ENCODE results near the gene TEAD4.

Gene TEAD4

DNA sequence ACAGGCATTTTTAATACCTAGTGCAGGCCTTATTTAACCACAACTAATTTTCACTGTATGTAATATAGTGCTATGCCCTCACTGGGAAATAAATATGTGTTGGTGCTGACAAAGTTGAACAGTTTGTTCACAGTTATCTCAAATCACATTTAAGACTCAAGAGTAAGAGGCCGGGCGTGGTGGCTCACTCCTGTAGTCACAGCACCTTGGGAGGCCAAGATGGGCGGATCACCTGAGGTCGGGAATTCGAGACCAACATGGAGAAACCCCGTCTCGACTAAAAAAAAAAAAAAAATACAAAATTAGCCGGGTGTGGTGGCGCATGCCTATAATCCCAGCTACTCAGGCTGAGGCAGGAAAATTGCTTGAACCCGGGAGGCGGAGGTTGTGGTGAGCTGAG, 22.9 kb upstream of the TEAD4 start:
- no peak overlapping the region for H3K9ac ChIP-seq (ENCODE audit: low read length)
- TF ChIP-seq, protein P1, sequence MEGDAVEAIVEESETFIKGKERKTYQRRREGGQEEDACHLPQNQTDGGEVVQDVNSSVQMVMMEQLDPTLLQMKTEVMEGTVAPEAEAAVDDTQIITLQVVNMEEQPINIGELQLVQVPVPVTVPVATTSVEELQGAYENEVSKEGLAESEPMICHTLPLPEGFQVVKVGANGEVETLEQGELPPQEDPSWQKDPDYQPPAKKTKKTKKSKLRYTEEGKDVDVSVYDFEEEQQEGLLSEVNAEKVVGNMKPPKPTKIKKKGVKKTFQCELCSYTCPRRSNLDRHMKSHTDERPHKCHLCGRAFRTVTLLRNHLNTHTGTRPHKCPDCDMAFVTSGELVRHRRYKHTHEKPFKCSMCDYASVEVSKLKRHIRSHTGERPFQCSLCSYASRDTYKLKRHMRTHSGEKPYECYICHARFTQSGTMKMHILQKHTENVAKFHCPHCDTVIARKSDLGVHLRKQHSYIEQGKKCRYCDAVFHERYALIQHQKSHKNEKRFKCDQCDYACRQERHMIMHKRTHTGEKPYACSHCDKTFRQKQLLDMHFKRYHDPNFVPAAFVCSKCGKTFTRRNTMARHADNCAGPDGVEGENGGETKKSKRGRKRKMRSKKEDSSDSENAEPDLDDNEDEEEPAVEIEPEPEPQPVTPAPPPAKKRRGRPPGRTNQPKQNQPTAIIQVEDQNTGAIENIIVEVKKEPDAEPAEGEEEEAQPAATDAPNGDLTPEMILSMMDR (IDR thresholded peaks at IDR 0.05; ENCODE audit: insufficient read depth, low read length, poor library complexity, severe bottlenecking): no peak
- no peak for TF ChIP-seq EZH2phosphoT487 (conservative IDR thresholded peaks at IDR 0.05; ENCODE audit: low read length)
- H3K27ac ChIP-seq (ENCODE audit: low read depth, low read length): no peak overlapping the region
- H3K36me3 ChIP-seq (ENCODE audit: low read length): no peaks in the 10 kb centered on the region
- H3K4me3 ChIP-seq (ENCODE audit: insufficient read depth, low read length, poor library complexity, severe bottlenecking): no peak overlapping the region
- H3K4me2 ChIP-seq (ENCODE audit: low read depth, low read length, poor library complexity, severe bottlenecking): no peak overlapping the region
- H3K79me2 ChIP-seq (ENCODE audit: insufficient read depth, low read length): no peaks in the 10 kb centered on the region
- H2AFZ ChIP-seq (ENCODE audit: low read depth, low read length, severe bottlenecking): no peak overlapping the region
- H3F3A ChIP-seq (ENCODE audit: insufficient read depth): no peaks in the 10 kb centered on the region
- no peaks in the 10 kb centered on the region for H4K20me1 ChIP-seq (ENCODE audit: low read depth, low read length)
- no peaks in the 10 kb centered on the region for H3K27me3 ChIP-seq (ENCODE audit: low read length)
- no peaks in the 10 kb centered on the region for H3K9me3 ChIP-seq (ENCODE audit: insufficient read depth, low read length)
- H3K9me2 ChIP-seq (replicated peaks; ENCODE audit: insufficient read depth, low read length): no peaks in the 10 kb centered on the region

DNA sequence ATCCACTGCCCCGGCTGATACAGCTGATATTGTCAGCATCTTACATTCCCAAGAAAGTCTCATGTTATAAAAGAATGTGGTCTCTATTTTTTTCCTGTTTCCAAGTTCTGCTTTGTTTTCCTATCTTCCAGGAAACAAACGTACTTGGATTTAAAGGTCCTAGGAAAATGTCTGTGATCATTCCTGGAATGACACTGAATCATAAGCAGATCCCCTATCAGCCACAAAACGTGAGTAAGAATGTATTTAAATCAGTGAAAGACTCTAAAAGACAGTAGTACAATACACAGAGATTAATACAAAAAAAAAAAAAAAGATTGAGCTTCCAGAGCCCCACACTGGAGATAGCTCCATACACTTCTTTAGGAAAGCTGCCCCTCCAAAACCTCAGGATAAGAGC, 21.7 kb upstream of the TEAD4 start:
- H3K79me2 ChIP-seq (ENCODE audit: insufficient read depth, low read length): no peaks in the 10 kb centered on the region
- no peak overlapping the region for H3K4me2 ChIP-seq (ENCODE audit: low read depth, low read length, poor library complexity, severe bottlenecking)
- H3K9me3 ChIP-seq (ENCODE audit: insufficient read depth, low read length): no peaks in the 10 kb centered on the region
- no peak overlapping the region for H3K9ac ChIP-seq (ENCODE audit: low read length)
- TF ChIP-seq EZH2phosphoT487 (conservative IDR thresholded peaks at IDR 0.05; ENCODE audit: low read length): no peak
- TF ChIP-seq, protein P1 (IDR thresholded peaks at IDR 0.05; ENCODE audit: insufficient read depth, low read length, poor library complexity, severe bottlenecking): no peak
- no peaks in the 10 kb centered on the region for H3K27me3 ChIP-seq (ENCODE audit: low read length)
- no peaks in the 10 kb centered on the region for H3F3A ChIP-seq (ENCODE audit: insufficient read depth)
- H3K36me3 ChIP-seq (ENCODE audit: low read length): no peaks in the 10 kb centered on the region
- H3K9me2 ChIP-seq (replicated peaks; ENCODE audit: insufficient read depth, low read length): no peaks in the 10 kb centered on the region
- no peak overlapping the region for H3K4me3 ChIP-seq (ENCODE audit: insufficient read depth, low read length, poor library complexity, severe bottlenecking)
- no peaks in the 10 kb centered on the region for H4K20me1 ChIP-seq (ENCODE audit: low read depth, low read length)
- H3K27ac ChIP-seq (ENCODE audit: low read depth, low read length): no peak overlapping the region
- no peak overlapping the region for H2AFZ ChIP-seq (ENCODE audit: low read depth, low read length, severe bottlenecking)

DNA sequence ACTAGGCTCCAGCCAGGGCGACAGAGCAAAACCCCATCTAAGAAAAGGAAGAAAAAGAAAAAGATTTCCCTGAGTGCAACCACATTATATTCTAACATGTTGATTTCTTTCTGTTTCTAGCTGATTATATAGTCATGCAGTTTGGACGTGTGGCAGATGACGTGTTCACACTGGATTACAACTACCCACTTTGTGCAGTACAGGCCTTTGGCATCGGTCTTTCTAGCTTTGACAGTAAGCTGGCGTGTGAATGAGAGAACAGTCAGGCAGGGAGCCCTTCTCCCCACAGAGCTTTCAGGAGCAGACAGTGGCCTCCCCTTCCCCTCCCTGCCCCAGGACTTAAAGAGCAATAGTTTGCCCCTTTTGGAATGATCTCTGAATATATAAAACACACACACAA, 20.0 kb upstream of the TEAD4 start:
- Histone ChIP-seq H2AFZ (ENCODE audit: low read depth, low read length, severe bottlenecking) (no peak overlapping the region), H3K4me2 (ENCODE audit: low read depth, low read length, poor library complexity, severe bottlenecking) (no peak overlapping the region), H3F3A (ENCODE audit: insufficient read depth) (no peaks in the 10 kb centered on the region), H3K27ac (ENCODE audit: low read depth, low read length) (no peak overlapping the region), H3K27me3 (ENCODE audit: low read length) (no peaks in the 10 kb centered on the region), H3K4me3 (ENCODE audit: insufficient read depth, low read length, poor library complexity, severe bottlenecking) (no peak overlapping the region), H3K36me3 (ENCODE audit: low read length) (no peaks in the 10 kb centered on the region), H3K9me3 (ENCODE audit: insufficient read depth, low read length) (no peaks in the 10 kb centered on the region), H3K9me2 (replicated peaks; ENCODE audit: insufficient read depth, low read length) (no peaks in the 10 kb centered on the region), H3K79me2 (ENCODE audit: insufficient read depth, low read length) (no peaks in the 10 kb centered on the region), H3K9ac (ENCODE audit: low read length) (no peak overlapping the region), H4K20me1 (ENCODE audit: low read depth, low read length) (no peaks in the 10 kb centered on the region)
- TF ChIP-seq, protein P1 (IDR thresholded peaks at IDR 0.05; ENCODE audit: insufficient read depth, low read length, poor library complexity, severe bottlenecking): no peak
- no peak for TF ChIP-seq EZH2phosphoT487 (conservative IDR thresholded peaks at IDR 0.05; ENCODE audit: low read length)
